Tibial nerve (tissue), 4 donors: Measurements from ENCODE around the gene LRBA. TPM values are rescaled to one million over a fixed set of nuclear protein-coding genes. Genes with fewer than 3 reads are reported as not detected.
A peak's percentile ranks its signal among the peaks of the same experiment; 100 is the strongest.

Source experiments
- DNase-seq, 2 donors: peaks; one replicate each; pipeline ENCODE4 v3.0.0-alpha.2; 2019; ENCODE audit warnings: low spot score in 2 of 2
- H3K27ac ChIP-seq, 4 donors: fragments of 200-600 bp; sonication (generic) in 3 of 4; one replicate each; pipeline ENCODE4 v1.5.1; 2017 to 2019; ENCODE audit warnings: mild to moderate bottlenecking in 1 of 4
- H3K27me3 ChIP-seq, 2 donors: fragments of 200-600 bp; sonication (generic) in 1 of 2; one replicate each; pipeline versions ENCODE4 v1.5.1 to v1.6.0; 2017 to 2019
- H3K36me3 ChIP-seq, 3 donors: fragments of 200-600 bp; sonication (generic); one replicate each; pipeline ENCODE4 v1.5.1; 2018 to 2019
- H3K4me1 ChIP-seq, 4 donors: fragments of 200-600 bp; sonication (generic) in 3 of 4; one replicate each; pipeline ENCODE4 v1.5.1; 2017 to 2019
- H3K4me3 ChIP-seq, 4 donors: fragments of 200-600 bp; sonication (generic) in 3 of 4; one replicate each; pipeline ENCODE4 v1.5.1; 2017 to 2019; ENCODE audit warnings: mild to moderate bottlenecking in 1 of 4, moderate library complexity in 1 of 4
- H3K9me3 ChIP-seq, 4 donors: fragments of 200-600 bp; sonication (generic) in 3 of 4; one replicate each; pipeline ENCODE4 v1.5.1; 2017 to 2019
- EP300 ChIP-seq, 2 donors: sonication (generic); formaldehyde crosslinking; IDR thresholded peaks; one replicate each; pipeline ENCODE4 v1.6.1; 2017; ENCODE audit warnings: antibody characterized with exemption in 2 of 2, mild to moderate bottlenecking in 1 of 2
- POLR2A ChIP-seq, 2 donors: fragments of 450-650 bp; IDR thresholded peaks; one replicate each; pipeline ENCODE4 v1.6.1; 2017; ENCODE audit warnings: antibody characterized with exemption in 2 of 2, mild to moderate bottlenecking in 2 of 2, moderate library complexity in 2 of 2
- WGBS, 2 donors: methylation state at CpG; one replicate each; pipeline ENCODE4 v1.1.5; 2018; 5-methylcytosine and 5-hydroxymethylcytosine counted together
- total RNA-seq, 4 donors: library from RNA; depleted of rRNA; stranded (reverse); fragments of >200 nt; gene quantifications; one replicate each; pipeline ENCODE4 v1.1.0, GENCODE V29; 2016
- TF ChIP-seq, protein P1 (sequence below), 5 experiments: fragments of 200-600 bp in 3 of 5; fragments of 450-650 bp in 2 of 5; sonication (generic) in 3 of 5; IDR thresholded peaks; one replicate each; pipeline ENCODE4 v1.5.1; 2016 to 2019; ENCODE audit warnings: antibody characterized with exemption in 5 of 5, mild to moderate bottlenecking in 3 of 5, moderate library complexity in 2 of 5

Gene LRBA
- total RNA-seq, 4 donors from 2014 or later, result 35.4 to 43.1 (median 38.0) TPM

DNA sequence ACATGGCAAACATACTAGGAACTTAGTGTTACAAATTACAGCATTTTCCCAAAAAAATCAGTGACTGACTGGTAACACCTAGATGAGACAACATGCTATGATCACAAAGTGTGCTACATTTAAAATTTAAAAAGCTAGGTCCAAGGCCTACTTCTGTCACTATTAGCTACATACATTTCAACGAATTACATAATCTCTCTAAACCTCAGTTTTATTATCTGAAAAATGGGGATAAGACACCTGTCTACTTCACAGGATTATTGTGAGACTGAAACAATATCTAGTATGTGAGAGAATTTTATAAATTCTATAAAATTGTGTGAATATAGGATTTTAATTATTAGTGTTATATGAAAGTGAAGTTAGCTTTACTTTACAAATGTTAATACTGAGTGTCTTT lies 708.4 kb downstream of the LRBA start:
- 91 to 92% methylated on average over 1 of the region's 1 CpG for WGBS, 2 donors
- H3K9me3 ChIP-seq, result no peaks in the 10 kb centered on the region
- TF ChIP-seq EP300 (IDR thresholded peaks at IDR 0.05), result no peak
- TF ChIP-seq, protein P1, sequence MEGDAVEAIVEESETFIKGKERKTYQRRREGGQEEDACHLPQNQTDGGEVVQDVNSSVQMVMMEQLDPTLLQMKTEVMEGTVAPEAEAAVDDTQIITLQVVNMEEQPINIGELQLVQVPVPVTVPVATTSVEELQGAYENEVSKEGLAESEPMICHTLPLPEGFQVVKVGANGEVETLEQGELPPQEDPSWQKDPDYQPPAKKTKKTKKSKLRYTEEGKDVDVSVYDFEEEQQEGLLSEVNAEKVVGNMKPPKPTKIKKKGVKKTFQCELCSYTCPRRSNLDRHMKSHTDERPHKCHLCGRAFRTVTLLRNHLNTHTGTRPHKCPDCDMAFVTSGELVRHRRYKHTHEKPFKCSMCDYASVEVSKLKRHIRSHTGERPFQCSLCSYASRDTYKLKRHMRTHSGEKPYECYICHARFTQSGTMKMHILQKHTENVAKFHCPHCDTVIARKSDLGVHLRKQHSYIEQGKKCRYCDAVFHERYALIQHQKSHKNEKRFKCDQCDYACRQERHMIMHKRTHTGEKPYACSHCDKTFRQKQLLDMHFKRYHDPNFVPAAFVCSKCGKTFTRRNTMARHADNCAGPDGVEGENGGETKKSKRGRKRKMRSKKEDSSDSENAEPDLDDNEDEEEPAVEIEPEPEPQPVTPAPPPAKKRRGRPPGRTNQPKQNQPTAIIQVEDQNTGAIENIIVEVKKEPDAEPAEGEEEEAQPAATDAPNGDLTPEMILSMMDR (IDR thresholded peaks at IDR 0.05), result no peak
- no peak for TF ChIP-seq POLR2A (IDR thresholded peaks at IDR 0.05)

DNA sequence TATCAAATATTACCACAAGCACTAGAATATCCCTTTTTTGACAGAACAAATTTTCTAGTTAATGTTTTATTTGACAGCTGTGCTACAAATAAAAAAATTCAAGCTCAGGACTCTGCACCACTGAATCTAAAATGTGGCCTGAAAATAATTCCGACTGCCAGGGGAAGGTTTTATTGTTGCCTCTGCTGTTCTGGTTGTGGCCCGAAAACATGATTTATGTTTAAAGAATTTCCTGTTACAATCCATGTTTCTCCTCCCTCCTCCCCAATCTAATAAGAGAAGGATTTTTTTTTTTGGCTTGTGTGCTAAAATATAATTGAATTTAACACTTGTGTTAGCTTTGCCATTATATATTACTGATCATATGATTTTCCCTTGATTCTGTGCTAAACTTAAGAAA lies 709.1 kb downstream of the LRBA start:
- H3K27ac ChIP-seq, result no peak overlapping the region
- WGBS, 2 donors, result 35 to 41% methylated on average over 2 of the region's 2 CpGs

More for the DNA sequence above, 708.4 kb downstream of the LRBA start:
- DNase-seq, result no peak
- H3K27me3 ChIP-seq, result no peaks in the 10 kb centered on the region
- no peak overlapping the region for H3K27ac ChIP-seq
- H3K36me3 ChIP-seq, result peaks cover 0 to 8% (median 0%) of the 10 kb centered on the region in 3 donors
- H3K4me1 ChIP-seq, result no peaks in the 10 kb centered on the region
- H3K4me3 ChIP-seq, result no peak overlapping the region

DNA sequence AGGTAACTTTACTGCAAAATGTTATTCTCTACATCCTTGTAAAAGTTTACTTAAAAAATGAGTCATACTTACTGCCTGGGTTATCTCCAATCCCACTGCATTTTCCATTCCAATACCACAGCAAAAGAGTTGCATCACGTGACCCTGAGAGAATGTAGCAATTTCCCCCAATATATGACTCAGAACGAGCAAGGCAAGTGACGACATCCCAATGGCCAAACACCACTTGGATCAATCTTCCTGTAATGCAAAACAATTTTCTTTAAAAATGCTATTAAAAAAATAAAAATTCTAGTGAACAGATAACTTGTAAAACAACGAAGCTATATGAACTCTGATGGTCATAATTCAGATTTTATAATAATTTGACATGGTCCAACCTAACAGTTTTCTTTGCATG lies 712.5 kb downstream of the LRBA start:
- H3K27ac ChIP-seq, result no peak overlapping the region
- 70 to 73% methylated on average over 4 of the region's 4 CpGs for WGBS, 2 donors
- H3K9me3 ChIP-seq, result no peaks in the 10 kb centered on the region
- no peaks in the 10 kb centered on the region for H3K27me3 ChIP-seq
- no peaks in the 10 kb centered on the region for H3K36me3 ChIP-seq
- no peaks in the 10 kb centered on the region for H3K4me1 ChIP-seq
- TF ChIP-seq POLR2A (IDR thresholded peaks at IDR 0.05), result no peak
- TF ChIP-seq, protein P1 (IDR thresholded peaks at IDR 0.05), result no peak
- no peak for TF ChIP-seq EP300 (IDR thresholded peaks at IDR 0.05)
- DNase-seq, result no peak
- H3K4me3 ChIP-seq, result no peak overlapping the region

More for the DNA sequence above, 709.1 kb downstream of the LRBA start:
- H3K36me3 ChIP-seq, result peaks cover 0 to 8% (median 0%) of the 10 kb centered on the region in 3 donors
- H3K9me3 ChIP-seq, result no peaks in the 10 kb centered on the region
- H3K27me3 ChIP-seq, result no peaks in the 10 kb centered on the region
- H3K4me1 ChIP-seq, result no peaks in the 10 kb centered on the region
- no peak overlapping the region for H3K4me3 ChIP-seq
- TF ChIP-seq, protein P1 (IDR thresholded peaks at IDR 0.05), result no peak
- no peak for DNase-seq

- no peak for TF ChIP-seq POLR2A (IDR thresholded peaks at IDR 0.05)
- TF ChIP-seq, protein P1 (IDR thresholded peaks at IDR 0.05), result no peak
- no peak for TF ChIP-seq EP300 (IDR thresholded peaks at IDR 0.05)
- H3K4me3 ChIP-seq, result no peak overlapping the region
- 90 to 91% methylated on average over 4 of the region's 4 CpGs for WGBS, 2 donors
Observed at GRCh38 chr4:150299816-150300215, 715.3 kb downstream of the LRBA start.

GRCh38 chr4:150297861-150298474 lies 717.1 kb downstream of the LRBA start:
- no peak overlapping the region for H3K4me3 ChIP-seq
- TF ChIP-seq POLR2A (IDR thresholded peaks at IDR 0.05) (no peak), EP300 (IDR thresholded peaks at IDR 0.05) (no peak)
- TF ChIP-seq, protein P1 (IDR thresholded peaks at IDR 0.05), result peak; percentile 19 to 61 (median 29)
- DNase-seq, result peak in 1 of 2 donors; percentile 67
- no peaks in the 10 kb centered on the region for H3K9me3 ChIP-seq
- H3K4me1 ChIP-seq, result no peaks in the 10 kb centered on the region
- H3K36me3 ChIP-seq, result no peaks in the 10 kb centered on the region
- 90 to 98% methylated on average over 1 of the region's 1 CpG for WGBS, 2 donors
- no peak overlapping the region for H3K27ac ChIP-seq
- H3K27me3 ChIP-seq, result no peaks in the 10 kb centered on the region

More at GRCh38 chr4:150299816-150300215, 715.3 kb downstream of the LRBA start:
- Histone ChIP-seq H3K4me1 (no peaks in the 10 kb centered on the region), H3K36me3 (no peaks in the 10 kb centered on the region), H3K27ac (no peak overlapping the region), H3K27me3 (no peaks in the 10 kb centered on the region), H3K9me3 (no peaks in the 10 kb centered on the region)
- DNase-seq, result no peak
